Rectal smooth muscle tissue (tissue), 1 donor: Measurements from ENCODE around the gene NUCB1.
"Not testable (repeated sequence)": the region's sequence is repeated elsewhere in the genome, so short reads cannot be mapped to it uniquely, and the experiment has no call there.

Source experiments
- H3K27ac ChIP-seq: one replicate; pipeline ENCODE4 v1.7.0; 2013; ENCODE audit warnings: low read depth, low read length, inconsistent platforms
- H3K27me3 ChIP-seq: one replicate; pipeline ENCODE4 v1.7.0; 2013; ENCODE audit warnings: low read length; ENCODE audit not compliant: control insufficient read depth, insufficient read depth
- H3K36me3 ChIP-seq: one replicate; pipeline ENCODE4 v1.7.0; 2013; ENCODE audit warnings: low read length; ENCODE audit not compliant: control insufficient read depth, insufficient read depth
- H3K4me1 ChIP-seq: one replicate; pipeline ENCODE4 v1.7.0; 2013; ENCODE audit warnings: low read length; ENCODE audit not compliant: control insufficient read depth, insufficient read depth
- H3K4me3 ChIP-seq: one replicate; pipeline ENCODE4 v1.7.0; 2013; ENCODE audit warnings: low read length
- H3K9ac ChIP-seq: one replicate; pipeline ENCODE4 v1.7.0; 2013; ENCODE audit warnings: low read length

NUCB1 gene

DNA sequence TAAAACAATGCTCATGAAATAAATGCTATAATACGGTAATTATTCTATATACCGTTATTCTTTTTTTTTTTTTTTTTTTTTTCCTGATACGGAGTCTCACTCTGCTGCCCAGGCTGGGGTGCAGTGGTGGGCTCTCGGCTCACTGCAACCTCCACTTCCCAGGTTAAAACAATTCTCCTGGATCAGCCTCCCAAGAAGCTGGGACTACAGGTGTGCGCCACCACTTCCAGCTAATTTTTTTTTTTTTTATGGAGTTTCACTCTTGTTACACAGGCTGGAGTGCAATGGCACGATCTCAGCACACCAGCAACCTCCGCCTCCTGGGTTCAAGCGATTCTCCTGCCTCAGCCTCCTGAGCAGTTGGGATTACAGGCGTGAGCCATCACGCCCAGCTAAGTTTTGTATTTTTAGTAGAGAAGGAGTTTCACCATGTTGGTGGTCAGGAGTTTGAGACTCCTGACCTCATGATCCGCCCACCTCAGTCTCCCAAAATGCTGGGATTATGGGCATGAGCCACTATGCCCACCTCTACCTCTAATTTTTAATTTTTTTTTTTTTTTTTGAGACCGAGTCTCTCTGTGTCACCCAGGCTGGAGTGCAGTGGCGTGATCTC lies 21.0 kb upstream of the NUCB1 start:
- H3K4me1 ChIP-seq = peaks cover 2% of the 10 kb centered on the region
- H3K27me3 ChIP-seq = no peaks in the 10 kb centered on the region
- H3K27ac ChIP-seq = no peak overlapping the region
- H3K4me3 ChIP-seq = no peak overlapping the region
- H3K9ac ChIP-seq = no peak overlapping the region
- H3K36me3 ChIP-seq = peaks cover 12% of the 10 kb centered on the region

DNA sequence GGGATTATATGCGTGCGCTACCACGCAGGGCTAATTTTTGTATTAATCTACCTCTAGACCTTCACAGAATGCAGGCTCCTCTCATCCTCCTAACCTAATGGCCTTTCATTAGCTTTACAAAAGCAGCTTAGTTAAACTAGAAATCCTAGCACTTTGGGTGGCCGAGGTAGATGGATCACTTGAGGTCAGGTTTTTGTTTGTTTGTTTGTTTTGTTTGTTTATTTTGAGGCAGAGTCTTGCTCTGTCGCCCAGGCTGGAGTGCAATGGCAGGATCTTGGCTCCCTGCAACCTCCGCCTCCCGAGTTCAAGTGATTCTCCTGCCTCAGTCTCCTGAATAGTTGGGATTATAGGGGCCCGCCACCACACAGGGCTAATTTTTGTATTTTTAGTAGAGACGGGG lies 20.4 kb upstream of the NUCB1 start:
- H3K4me1 ChIP-seq, H3K4me3 ChIP-seq, H3K9ac ChIP-seq, H3K27ac ChIP-seq, H3K27me3 ChIP-seq, H3K36me3 ChIP-seq: not testable (repeated sequence)

DNA sequence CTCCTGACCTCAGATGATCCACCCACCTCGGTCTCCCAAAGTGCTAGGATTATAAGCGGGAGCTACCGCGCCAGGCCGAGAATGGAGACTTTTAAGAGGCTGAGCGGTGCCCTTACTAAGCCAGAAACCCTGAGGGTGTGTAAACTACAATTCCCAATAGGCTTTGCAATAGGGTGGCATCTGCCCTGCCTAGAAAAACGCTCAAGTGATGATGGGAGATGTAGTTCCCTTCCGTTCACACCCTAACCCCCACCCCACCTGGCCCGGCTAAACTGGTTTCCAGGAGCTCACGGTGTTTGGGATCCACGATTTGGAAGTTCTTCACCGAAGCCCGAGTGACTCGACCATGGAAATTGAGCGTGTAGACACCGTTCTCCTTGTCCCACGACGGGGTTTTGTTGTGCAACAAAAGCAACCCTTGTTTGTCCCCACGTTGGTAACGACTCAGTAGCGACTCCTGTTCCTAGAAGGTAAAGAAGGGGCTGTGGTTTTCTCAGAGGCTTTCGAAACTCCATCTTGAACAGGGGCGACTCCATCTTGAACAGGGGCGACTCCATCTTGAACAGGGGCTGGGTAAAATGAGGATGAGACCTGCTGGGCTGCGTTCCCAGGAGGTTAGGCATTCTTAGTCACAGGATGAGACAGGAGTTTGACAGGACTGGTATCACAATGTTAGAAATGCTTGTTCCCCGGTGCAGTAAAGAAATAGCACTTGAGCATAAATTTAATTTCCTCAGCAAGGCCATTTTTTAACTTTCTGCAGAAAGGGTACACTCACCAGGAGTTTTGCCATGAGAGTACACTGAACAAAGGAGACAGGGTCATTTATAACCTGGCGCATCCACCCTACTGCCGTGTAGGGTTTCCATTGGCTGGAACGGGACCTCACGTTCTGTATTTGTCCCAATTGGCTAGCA lies 18.1 kb upstream of the NUCB1 start:
- H3K4me1 ChIP-seq = no peaks in the 10 kb centered on the region
- H3K9ac ChIP-seq = no peak overlapping the region
- no peak overlapping the region for H3K27ac ChIP-seq
- no peaks in the 10 kb centered on the region for H3K27me3 ChIP-seq
- no peak overlapping the region for H3K4me3 ChIP-seq
- H3K36me3 ChIP-seq = no peaks in the 10 kb centered on the region

DNA sequence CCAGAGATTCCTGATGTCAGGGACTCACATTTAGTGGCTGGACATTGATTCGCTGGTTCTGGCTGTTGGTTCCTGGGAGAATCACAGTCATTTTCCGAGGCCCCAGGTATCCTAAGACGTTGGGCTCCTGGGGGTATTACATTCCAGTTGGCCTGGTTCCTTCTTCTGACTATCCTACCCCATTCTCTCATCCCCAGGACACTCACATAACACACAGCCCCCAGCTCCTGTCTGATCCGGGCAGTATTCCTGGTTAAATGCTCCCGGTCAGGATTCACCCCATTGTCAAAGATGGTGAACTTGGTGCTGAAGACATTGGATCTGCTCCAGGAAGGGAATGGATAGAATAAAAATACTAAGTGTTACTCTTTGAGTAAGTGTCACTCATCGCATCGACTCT lies 16.4 kb upstream of the NUCB1 start:
- Histone ChIP-seq H3K9ac (no peak overlapping the region), H3K27ac (no peak overlapping the region), H3K27me3 (no peaks in the 10 kb centered on the region), H3K4me3 (no peak overlapping the region), H3K4me1 (no peaks in the 10 kb centered on the region), H3K36me3 (no peaks in the 10 kb centered on the region)

DNA sequence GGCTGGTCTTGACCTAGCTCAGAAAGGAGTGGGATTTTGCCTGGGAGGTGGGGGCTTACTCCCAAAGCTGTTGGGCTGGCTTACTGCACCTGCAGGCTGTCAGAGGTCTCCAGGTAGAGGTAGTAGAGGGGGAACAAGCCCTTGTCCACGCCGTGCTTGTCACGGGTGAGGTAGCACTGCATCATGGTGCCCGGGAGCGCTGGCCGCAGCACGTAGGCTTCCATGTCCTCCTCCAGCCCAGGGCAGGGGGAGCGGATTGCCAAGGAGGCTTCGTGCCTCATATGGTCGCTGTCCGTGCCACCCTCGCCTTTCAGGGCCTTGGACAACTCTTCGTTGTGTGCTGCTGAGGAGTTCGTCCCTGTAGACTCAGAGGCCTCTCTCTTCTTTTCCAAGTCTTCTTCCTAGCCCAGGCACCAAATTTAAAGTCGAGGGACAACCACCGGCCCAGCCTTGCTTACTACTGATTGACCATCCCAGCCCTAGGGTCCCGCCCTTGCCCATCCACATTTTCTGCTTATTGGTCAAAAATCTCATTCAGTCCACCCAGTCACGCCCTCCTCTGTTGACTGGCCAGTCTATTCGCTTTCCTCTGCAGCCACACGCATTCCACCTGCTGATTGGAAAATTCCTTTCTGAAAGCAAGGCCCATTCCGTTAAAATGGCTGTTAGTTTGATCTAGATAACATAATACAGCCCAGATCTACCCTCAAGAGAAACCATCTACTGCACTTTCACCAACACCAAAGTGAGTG lies 12.1 kb upstream of the NUCB1 start:
- no peak overlapping the region for H3K9ac ChIP-seq
- no peaks in the 10 kb centered on the region for H3K4me1 ChIP-seq
- no peak overlapping the region for H3K27ac ChIP-seq
- H3K27me3 ChIP-seq = no peaks in the 10 kb centered on the region
- H3K36me3 ChIP-seq = no peaks in the 10 kb centered on the region
- H3K4me3 ChIP-seq = no peak overlapping the region

DNA sequence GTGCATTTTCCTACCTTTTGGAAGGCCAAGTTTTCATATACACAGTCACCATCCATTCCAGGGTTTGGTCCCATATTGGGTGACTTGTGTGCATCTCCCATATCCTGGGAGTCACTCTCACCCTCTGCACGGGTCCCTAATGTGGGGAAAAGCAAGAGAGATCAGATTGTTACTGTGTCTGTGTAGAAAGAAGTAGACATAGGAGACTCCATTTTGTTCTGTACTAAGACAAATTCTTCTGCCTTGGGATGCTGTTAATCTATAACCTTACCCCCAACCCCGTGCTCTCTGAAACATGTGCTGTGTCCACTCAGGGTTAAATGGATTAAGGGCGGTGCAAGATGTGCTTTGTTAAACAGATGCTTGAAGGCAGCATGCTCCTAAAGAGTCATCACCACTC lies 10.6 kb upstream of the NUCB1 start:
- not testable (repeated sequence) for H3K4me1 ChIP-seq, H3K27ac ChIP-seq, H3K9ac ChIP-seq, H3K4me3 ChIP-seq, H3K27me3 ChIP-seq, H3K36me3 ChIP-seq

DNA sequence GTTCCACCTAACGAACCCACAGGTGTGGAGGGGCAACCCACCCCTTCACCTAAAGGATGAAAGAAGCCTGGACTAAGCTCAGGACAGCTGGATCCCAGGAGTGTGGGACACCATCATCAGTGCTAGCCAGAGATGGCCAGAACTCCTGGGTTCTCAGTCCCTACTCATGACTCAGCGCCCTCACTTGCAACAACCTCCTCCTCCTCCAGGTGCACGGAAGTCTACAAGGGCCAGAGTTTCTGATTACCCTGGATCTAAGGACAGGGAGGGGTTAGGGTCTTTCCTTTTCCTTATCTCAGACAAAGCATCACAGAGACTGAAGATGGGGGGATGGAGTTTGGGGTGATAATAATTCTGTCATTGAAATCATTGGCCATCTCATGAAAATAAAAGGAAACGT lies 9.6 kb upstream of the NUCB1 start:
- no peak overlapping the region for H3K27ac ChIP-seq
- H3K4me1 ChIP-seq = no peaks in the 10 kb centered on the region
- H3K4me3 ChIP-seq = no peak overlapping the region
- H3K9ac ChIP-seq = no peak overlapping the region
- H3K36me3 ChIP-seq = no peaks in the 10 kb centered on the region
- H3K27me3 ChIP-seq = no peaks in the 10 kb centered on the region

DNA sequence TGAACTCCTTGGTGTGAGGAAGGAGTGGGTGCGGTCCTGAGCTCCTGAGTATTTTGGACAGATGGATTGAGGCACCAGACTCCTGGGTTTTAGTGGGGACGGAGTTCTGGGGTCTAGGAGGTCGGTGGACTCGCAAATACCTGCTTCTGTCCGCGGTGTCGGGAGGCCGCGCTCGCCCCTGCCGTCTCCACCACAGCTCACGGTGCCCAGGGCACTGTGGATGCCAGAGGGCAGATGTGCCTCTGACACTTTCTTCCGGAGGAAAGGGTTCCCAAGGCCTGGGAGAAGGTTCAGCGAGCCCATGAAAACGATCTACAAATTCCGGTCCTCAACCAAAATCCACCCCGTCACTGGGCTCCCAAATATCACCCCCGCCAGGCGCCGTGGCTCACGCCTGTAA lies 4.9 kb upstream of the NUCB1 start:
- no peak overlapping the region for H3K27ac ChIP-seq
- no peak overlapping the region for H3K9ac ChIP-seq
- no peaks in the 10 kb centered on the region for H3K36me3 ChIP-seq
- H3K27me3 ChIP-seq = no peaks in the 10 kb centered on the region
- no peak overlapping the region for H3K4me3 ChIP-seq
- no peaks in the 10 kb centered on the region for H3K4me1 ChIP-seq

DNA sequence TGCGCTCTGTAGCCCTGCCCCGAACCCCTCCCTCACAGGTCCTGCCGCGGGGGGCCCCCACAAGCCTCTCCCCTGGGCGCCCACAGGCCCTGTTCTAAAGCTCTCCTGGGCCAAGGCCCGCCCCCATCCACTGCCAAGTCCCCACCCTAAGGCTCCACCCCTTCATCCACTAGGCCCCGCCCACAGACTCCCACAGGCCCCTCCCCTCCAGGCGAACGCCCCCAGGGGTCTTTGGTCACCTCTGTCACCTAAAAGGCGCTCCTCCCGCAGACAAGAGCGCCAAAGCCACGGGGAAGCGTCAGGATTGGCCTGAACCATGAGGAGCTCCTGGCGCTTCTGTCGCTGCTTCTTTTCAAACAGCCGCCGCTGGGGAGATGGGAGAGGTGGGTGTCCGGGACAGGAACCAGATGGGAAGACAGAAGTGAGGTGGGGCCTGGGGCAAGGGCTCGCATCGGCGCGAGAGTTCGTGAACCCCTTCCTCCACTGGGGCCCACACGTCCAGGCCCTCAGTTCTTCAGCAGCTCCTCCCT lies 3.9 kb upstream of the NUCB1 start:
- Histone ChIP-seq H3K4me1 (peaks cover 5% of the 10 kb centered on the region), H3K9ac (no peak overlapping the region), H3K4me3 (peak overlapping the region; percentile 54), H3K27ac (peak overlapping the region; percentile 76), H3K27me3 (no peaks in the 10 kb centered on the region), H3K36me3 (no peaks in the 10 kb centered on the region)

DNA sequence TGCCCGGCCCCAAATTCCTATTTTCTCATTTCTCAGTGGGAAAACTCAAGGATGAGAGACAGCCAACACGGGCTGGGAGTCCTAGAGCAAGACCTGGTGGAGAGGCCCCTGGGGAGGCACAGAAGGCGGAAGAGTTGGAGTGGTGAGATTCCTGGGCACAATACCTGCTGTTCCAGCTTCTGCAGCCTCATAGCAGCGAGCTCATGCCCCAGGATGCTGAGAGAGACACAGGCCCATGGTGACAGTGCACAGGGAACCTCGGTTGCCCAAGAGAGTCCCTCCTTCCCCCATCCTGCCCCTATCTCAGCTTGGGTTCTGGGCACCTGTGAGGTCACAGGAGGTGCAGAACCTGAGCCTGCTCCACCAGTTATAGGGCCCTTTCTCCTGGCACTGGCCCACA lies 2.9 kb upstream of the NUCB1 start:
- Histone ChIP-seq H3K4me3 (no peak overlapping the region), H3K27ac (no peak overlapping the region), H3K4me1 (peaks cover 5% of the 10 kb centered on the region), H3K9ac (no peak overlapping the region), H3K27me3 (no peaks in the 10 kb centered on the region), H3K36me3 (no peaks in the 10 kb centered on the region)

DNA sequence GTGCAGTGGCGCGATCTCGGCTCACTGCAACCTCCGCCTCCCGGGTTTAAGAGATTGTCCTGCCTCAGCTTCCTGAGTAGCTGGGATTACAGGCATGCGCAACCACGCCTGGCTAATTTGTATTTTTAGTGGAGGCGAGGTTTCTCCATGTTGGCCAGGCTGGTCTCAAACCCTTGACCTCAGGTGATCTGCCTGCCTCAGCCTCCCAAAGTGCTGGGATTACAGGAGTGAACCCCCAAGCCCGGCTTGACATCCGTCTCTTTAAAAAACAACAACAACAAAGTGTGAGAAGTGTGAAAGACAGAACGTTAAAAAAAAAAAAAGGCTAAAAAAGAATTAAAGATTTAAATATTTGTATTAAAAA lies 744 bp upstream of the NUCB1 start:
- H3K4me3 ChIP-seq, H3K27me3 ChIP-seq, H3K9ac ChIP-seq, H3K4me1 ChIP-seq, H3K36me3 ChIP-seq: not testable (repeated sequence)
- peak overlapping the region; percentile 38 for H3K27ac ChIP-seq
